OCI-LY3 (cell line): ENCODE results near the gene IDH3A.

Experiments
- H2AFZ ChIP-seq: fragments of 200-600, 300-600 bp; shearing (Covaris generic); 2 replicates; pipeline ENCODE4 v1.6.0; 2014; ENCODE audit warnings: antibody characterized with exemption, low read depth, low read length
- H3K27ac ChIP-seq: fragments of 200-600, 300-600 bp; sonication (generic); 2 replicates; pipeline ENCODE4 v1.5.1; 2014; ENCODE audit warnings: mild to moderate bottlenecking, low read length, moderate library complexity, mixed read lengths
- H3K27me3 ChIP-seq: fragments of 200-600, 300-600 bp; sonication (generic); 2 replicates; pipeline ENCODE4 v1.6.1; 2014; ENCODE audit warnings: low read depth, low read length, mixed read lengths
- H3K36me3 ChIP-seq: fragments of 200-600, 300-600 bp; sonication (generic); replicated peaks from 2 replicates; pipeline ENCODE3; 2014; ENCODE audit warnings: low read depth, low read length, mixed read lengths
- H3K4me1 ChIP-seq: fragments of 300-600, 200-600 bp; sonication (generic); 2 replicates; pipeline ENCODE4 v1.6.1; 2014; ENCODE audit warnings: low read length, mixed read lengths
- H3K4me2 ChIP-seq: fragments of 200-600, 300-600 bp; sonication (generic); 2 replicates; pipeline ENCODE4 v1.6.1; 2014; ENCODE audit warnings: low read length, mixed read lengths
- H3K4me3 ChIP-seq: fragments of 300-600, 200-600 bp; sonication (generic); 2 replicates; pipeline ENCODE4 v1.5.1; 2014; ENCODE audit warnings: antibody characterized with exemption, mild to moderate bottlenecking, low read length, moderate library complexity
- H3K79me2 ChIP-seq: fragments of 300-600, 200-600 bp; shearing (Covaris generic); 2 replicates; pipeline ENCODE4 v1.6.1; 2014; ENCODE audit warnings: mild to moderate bottlenecking, low read length, mixed read lengths
- H3K9ac ChIP-seq: fragments of 300-600, 200-600 bp; shearing (Covaris generic); 2 replicates; pipeline ENCODE4 v1.6.0; 2014; ENCODE audit warnings: mild to moderate bottlenecking, low read length, moderate library complexity
- H3K9me3 ChIP-seq: fragments of 200-600, 300-600 bp; shearing (Covaris generic); 2 replicates; pipeline ENCODE4 v1.6.1; 2014; ENCODE audit warnings: low read length, mixed read lengths; ENCODE audit not compliant: insufficient read depth
- H4K20me1 ChIP-seq: fragments of 200-600, 300-600 bp; sonication (generic); 2 replicates; pipeline ENCODE4 v1.6.1; 2016; ENCODE audit warnings: low read length, mixed read lengths; ENCODE audit not compliant: insufficient read depth
- EZH2phosphoT487 ChIP-seq: fragments of 200-600 bp; shearing (Covaris generic); IDR thresholded peaks from 2 replicates; pipeline ENCODE4 v1.6.1; 2018; ENCODE audit warnings: antibody characterized with exemption, mixed run types, low read depth
- TF ChIP-seq, protein P1 (sequence below): fragments of 200-600, 300-600 bp; sonication (generic); IDR thresholded peaks from 2 replicates; pipeline ENCODE4 v1.5.1; 2014; ENCODE audit warnings: antibody characterized with exemption, low read length, low read depth

The IDH3A gene

DNA sequence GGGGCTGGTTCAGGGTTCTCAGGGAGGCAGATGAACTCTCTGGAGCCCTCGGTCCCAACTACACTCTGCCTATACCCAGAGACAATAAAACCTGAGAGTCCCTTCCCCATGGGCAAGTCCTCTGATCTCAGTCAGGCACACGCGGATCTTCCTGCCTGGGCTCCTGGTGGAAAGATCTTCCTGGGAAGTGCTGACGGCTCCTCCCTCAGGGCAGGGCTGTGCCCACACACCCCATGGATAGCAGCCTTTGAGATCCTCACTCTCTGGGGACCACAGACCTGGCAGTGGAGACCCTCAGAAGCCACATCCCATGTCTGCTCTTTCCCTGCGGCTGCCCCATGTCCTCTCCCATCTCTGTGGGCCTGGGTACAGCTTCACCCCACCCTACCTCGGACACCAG, 46.4 kb upstream of the IDH3A start:
- no peak overlapping the region for H3K9ac ChIP-seq
- no peak overlapping the region for H3K4me2 ChIP-seq
- no peaks in the 10 kb centered on the region for H3K27me3 ChIP-seq
- no peaks in the 10 kb centered on the region for H4K20me1 ChIP-seq
- H3K9me3 ChIP-seq, result no peaks in the 10 kb centered on the region
- H3K4me1 ChIP-seq, result no peaks in the 10 kb centered on the region
- no peak overlapping the region for H2AFZ ChIP-seq
- TF ChIP-seq, protein P1, sequence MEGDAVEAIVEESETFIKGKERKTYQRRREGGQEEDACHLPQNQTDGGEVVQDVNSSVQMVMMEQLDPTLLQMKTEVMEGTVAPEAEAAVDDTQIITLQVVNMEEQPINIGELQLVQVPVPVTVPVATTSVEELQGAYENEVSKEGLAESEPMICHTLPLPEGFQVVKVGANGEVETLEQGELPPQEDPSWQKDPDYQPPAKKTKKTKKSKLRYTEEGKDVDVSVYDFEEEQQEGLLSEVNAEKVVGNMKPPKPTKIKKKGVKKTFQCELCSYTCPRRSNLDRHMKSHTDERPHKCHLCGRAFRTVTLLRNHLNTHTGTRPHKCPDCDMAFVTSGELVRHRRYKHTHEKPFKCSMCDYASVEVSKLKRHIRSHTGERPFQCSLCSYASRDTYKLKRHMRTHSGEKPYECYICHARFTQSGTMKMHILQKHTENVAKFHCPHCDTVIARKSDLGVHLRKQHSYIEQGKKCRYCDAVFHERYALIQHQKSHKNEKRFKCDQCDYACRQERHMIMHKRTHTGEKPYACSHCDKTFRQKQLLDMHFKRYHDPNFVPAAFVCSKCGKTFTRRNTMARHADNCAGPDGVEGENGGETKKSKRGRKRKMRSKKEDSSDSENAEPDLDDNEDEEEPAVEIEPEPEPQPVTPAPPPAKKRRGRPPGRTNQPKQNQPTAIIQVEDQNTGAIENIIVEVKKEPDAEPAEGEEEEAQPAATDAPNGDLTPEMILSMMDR, result no peak
- no peak for TF ChIP-seq EZH2phosphoT487
- no peak overlapping the region for H3K27ac ChIP-seq
- no peaks in the 10 kb centered on the region for H3K36me3 ChIP-seq
- no peak overlapping the region for H3K4me3 ChIP-seq
- no peaks in the 10 kb centered on the region for H3K79me2 ChIP-seq

GRCh38 chr15:78103406-78104118, 45.6 kb upstream of the IDH3A start:
- Histone ChIP-seq H3K4me1 (no peaks in the 10 kb centered on the region), H2AFZ (no peak overlapping the region), H3K9me3 (no peaks in the 10 kb centered on the region), H3K4me2 (no peak overlapping the region), H3K4me3 (no peak overlapping the region), H3K27me3 (no peaks in the 10 kb centered on the region), H3K27ac (no peak overlapping the region), H3K36me3 (no peaks in the 10 kb centered on the region), H3K79me2 (no peaks in the 10 kb centered on the region), H3K9ac (no peak overlapping the region), H4K20me1 (no peaks in the 10 kb centered on the region)
- TF ChIP-seq, protein P1, result no peak
- no peak for TF ChIP-seq EZH2phosphoT487

- no peaks in the 10 kb centered on the region for H3K36me3 ChIP-seq
- H3K4me2 ChIP-seq, result no peak overlapping the region
- TF ChIP-seq, protein P1, result no peak
- no peak for TF ChIP-seq EZH2phosphoT487
- no peak overlapping the region for H3K27ac ChIP-seq
- H3K9me3 ChIP-seq, result no peaks in the 10 kb centered on the region
- H3K27me3 ChIP-seq, result no peaks in the 10 kb centered on the region
- no peak overlapping the region for H3K4me3 ChIP-seq
- H3K79me2 ChIP-seq, result no peaks in the 10 kb centered on the region
- no peaks in the 10 kb centered on the region for H3K4me1 ChIP-seq
- no peak overlapping the region for H2AFZ ChIP-seq
- no peak overlapping the region for H3K9ac ChIP-seq
- H4K20me1 ChIP-seq, result no peaks in the 10 kb centered on the region
These were observed 45.1 kb upstream of the IDH3A start for GRCh38 chr15:78104119-78104479.

GRCh38 chr15:78104566-78105475, 44.3 kb upstream of the IDH3A start:
- H3K9ac ChIP-seq, result no peak overlapping the region
- H4K20me1 ChIP-seq, result no peaks in the 10 kb centered on the region
- no peaks in the 10 kb centered on the region for H3K4me1 ChIP-seq
- no peaks in the 10 kb centered on the region for H3K79me2 ChIP-seq
- no peak overlapping the region for H3K27ac ChIP-seq
- no peak for TF ChIP-seq EZH2phosphoT487
- TF ChIP-seq, protein P1, result no peak
- no peak overlapping the region for H3K4me2 ChIP-seq
- no peaks in the 10 kb centered on the region for H3K36me3 ChIP-seq
- H2AFZ ChIP-seq, result no peak overlapping the region
- H3K9me3 ChIP-seq, result no peaks in the 10 kb centered on the region
- no peak overlapping the region for H3K4me3 ChIP-seq
- no peaks in the 10 kb centered on the region for H3K27me3 ChIP-seq
